SK-N-SH treated with all-trans-retinoic acid at 6 μM for 48 hours (cell line): ENCODE data around the gene INTS14.

Source experiments
- ATAC-seq: fragments of 200-7000 bp; cut with Tn5 transposase; 3 replicates; pipeline ENCODE4 v1.9.1; 2020; ENCODE audit warnings: mild to moderate bottlenecking, moderate library complexity
- BACH2 ChIP-seq: fragments of 250-450 bp; sonication (Bioruptor Pico); IDR thresholded peaks from 2 replicates; pipeline ENCODE4 v1.9.0; 2021; ENCODE audit warnings: mild to moderate bottlenecking, borderline replicate concordance
- CREB5 ChIP-seq: fragments of 250-450 bp; sonication (Bioruptor Pico); IDR thresholded peaks from 2 replicates; pipeline ENCODE4 v1.5.1; 2020; ENCODE audit warnings: low read depth, mild to moderate bottlenecking, moderate library complexity
- CSDC2 ChIP-seq: fragments of 250-450 bp; sonication (Bioruptor Pico); IDR thresholded peaks from 2 replicates; pipeline ENCODE4 v1.5.0; 2020; ENCODE audit warnings: mild to moderate bottlenecking, moderate library complexity
- CSRNP3 ChIP-seq: fragments of 250-450 bp; sonication (Bioruptor Pico); IDR thresholded peaks from 2 replicates; pipeline ENCODE4 v1.5.1; 2021; ENCODE audit warnings: mild to moderate bottlenecking, moderate library complexity
- ESRRG ChIP-seq: fragments of 250-450 bp; sonication (Bioruptor Pico); IDR thresholded peaks from 2 replicates; pipeline ENCODE4 v1.6.1; 2021; ENCODE audit warnings: mild to moderate bottlenecking
- GLIS3 ChIP-seq: fragments of 250-450 bp; sonication (Bioruptor Pico); IDR thresholded peaks from 2 replicates; pipeline ENCODE4 v1.5.0; 2020; ENCODE audit warnings: mild to moderate bottlenecking, moderate library complexity
- OSR1 ChIP-seq: fragments of 250-450 bp; sonication (Bioruptor Pico); IDR thresholded peaks from 2 replicates; pipeline ENCODE4 v1.8.0; 2022; ENCODE audit warnings: moderate library complexity, mild to moderate bottlenecking, inconsistent platforms
- POU6F1 ChIP-seq: fragments of 250-450 bp; sonication (Bioruptor Pico); IDR thresholded peaks from 2 replicates; pipeline ENCODE4 v1.8.0; 2021; ENCODE audit warnings: low read depth, mild to moderate bottlenecking, moderate library complexity, borderline replicate concordance
- PPARA ChIP-seq: fragments of 250-450 bp; sonication (Bioruptor Pico); IDR thresholded peaks from 2 replicates; pipeline ENCODE4 v1.5.0; 2020; ENCODE audit warnings: mild to moderate bottlenecking, borderline replicate concordance
- RARB ChIP-seq: fragments of 250-450 bp; sonication (Bioruptor Pico); IDR thresholded peaks from 2 replicates; pipeline ENCODE4 v1.8.0; 2021; ENCODE audit warnings: mild to moderate bottlenecking, moderate library complexity
- SNAI2 ChIP-seq: fragments of 250-450 bp; sonication (Bioruptor Pico); IDR thresholded peaks from 2 replicates; pipeline ENCODE4 v1.5.0; 2020; ENCODE audit warnings: mild to moderate bottlenecking, moderate library complexity
- TCF4 ChIP-seq: fragments of 250-450 bp; sonication (Bioruptor Pico); IDR thresholded peaks from 2 replicates; pipeline ENCODE4 v1.8.0; 2021; ENCODE audit warnings: mild to moderate bottlenecking, moderate library complexity, borderline replicate concordance
- TSHZ2 ChIP-seq: fragments of 250-450 bp; sonication (Bioruptor Pico); IDR thresholded peaks from 2 replicates; pipeline ENCODE4 v1.5.0; 2020; ENCODE audit warnings: mild to moderate bottlenecking, moderate library complexity
- ZC3H10 ChIP-seq: fragments of 250-450 bp; sonication (Bioruptor Pico); IDR thresholded peaks from 2 replicates; pipeline ENCODE4 v1.5.1; 2021; ENCODE audit warnings: mild to moderate bottlenecking, moderate library complexity
- ZFP3 ChIP-seq: fragments of 250-450 bp; sonication (Bioruptor Pico); IDR thresholded peaks from 2 replicates; pipeline ENCODE4 v1.5.0; 2020; ENCODE audit warnings: mild to moderate bottlenecking, moderate library complexity
- ZFP30 ChIP-seq: fragments of 450-650 bp; formaldehyde crosslinking; IDR thresholded peaks from 2 replicates; pipeline ENCODE4 v1.5.0; 2022; ENCODE audit warnings: mild to moderate bottlenecking, moderate library complexity
- ZNF70 ChIP-seq: fragments of 450-650 bp; formaldehyde crosslinking; IDR thresholded peaks from 2 replicates; pipeline ENCODE4 v1.5.0; 2020; ENCODE audit warnings: mild to moderate bottlenecking, moderate library complexity
- ZNF8 ChIP-seq: fragments of 450-650 bp; formaldehyde crosslinking; IDR thresholded peaks from 2 replicates; pipeline ENCODE4 v1.5.0; 2020; ENCODE audit warnings: mild to moderate bottlenecking, moderate library complexity

INTS14 gene

GRCh38 chr15:65644282-65644681 is 33.4 kb upstream of the INTS14 start:
- ATAC-seq: no peak
- TF ChIP-seq TSHZ2: no peak
- no peak for TF ChIP-seq ZNF8 (CRISPR knock-in tag)
- no peak for TF ChIP-seq ZFP30
- TF ChIP-seq, all 23 proteins: peak for 0

GRCh38 chr15:65642594-65642993 is 31.7 kb upstream of the INTS14 start:
- ATAC-seq: no peak
- no peak for TF ChIP-seq CREB5 (CRISPR knock-in tag)
- TF ChIP-seq POU6F1 (CRISPR knock-in tag): no peak
- no peak for TF ChIP-seq SNAI2
- TF ChIP-seq ZC3H10 (CRISPR knock-in tag): no peak
- TF ChIP-seq ESRRG (CRISPR knock-in tag): no peak
- no peak for TF ChIP-seq ZNF70 (CRISPR knock-in tag)
- no peak for TF ChIP-seq ZFP30
- TF ChIP-seq BACH2 (CRISPR knock-in tag): no peak

GRCh38 chr15:65641768-65642475 is 31.0 kb upstream of the INTS14 start:
- no peak for ATAC-seq

GRCh38 chr15:65639509-65639908 is 28.6 kb upstream of the INTS14 start:
- no peak for ATAC-seq
- TF ChIP-seq POU6F1 (CRISPR knock-in tag) (no peak), ZFP3 (no peak), ZNF8 (CRISPR knock-in tag) (no peak), TSHZ2 (no peak), OSR1 (CRISPR knock-in tag) (no peak), CSRNP3 (CRISPR knock-in tag) (no peak), SNAI2 (no peak), GLIS3 (CRISPR knock-in tag) (no peak), TCF4 (no peak), CSDC2 (no peak)

More at GRCh38 chr15:65641768-65642475, 31.0 kb upstream of the INTS14 start:
- TF ChIP-seq PPARA (CRISPR knock-in tag): no peak
- no peak for TF ChIP-seq TSHZ2
- TF ChIP-seq RARB: no peak
- TF ChIP-seq ZNF70 (CRISPR knock-in tag): no peak
- TF ChIP-seq SNAI2: no peak
